ENCODE measurements around the gene ARPC5L. TPM values are rescaled to one million over a fixed set of nuclear protein-coding genes. Genes with fewer than 3 reads are reported as not detected.

The ARPC5L gene
- total and polyA plus RNA-seq, 2 of the 8 experiments (the other 6 are each of a cell fraction or from before 2014, with no cell fraction given): 34.1 to 50.6 TPM

- ChIA-PET CTCF (ENCODE audit: partially characterized antibody) (interaction anchor here (0.5 to 3.4 kb wide), 10 partner anchors 12 to 106 kb away, joined by 3 to 21 read pairs (median 4); partner anchors contain the start of gene WDR38), POLR2A (ENCODE audit: partially characterized antibody) (interaction anchor here (1.9 to 31.1 kb wide), 3 partner anchors 14 to 40 kb away, joined by 4 to 573 read pairs (median 9); partner anchors contain the start of genes ARPC5L, RPL35 and WDR38)
- Histone ChIP-seq H3K27me3 (replicated peaks in 1 of 4; ENCODE audit: control insufficient read depth in 3 of 4, extremely low read depth in 1 of 4, insufficient read depth in 3 of 4, low read length in 3 of 4) (no peaks in the 10 kb centered on the region), H2BK15ac (ENCODE audit: low read length) (no peak overlapping the region), H3K23ac (ENCODE audit: insufficient read length) (no peak overlapping the region), H2BK12ac (ENCODE audit: low read depth, low read length) (no peak overlapping the region), H3K4me2 (ENCODE audit: insufficient read depth in 1 of 2, low read depth in 2 of 2, low read length in 2 of 2) (no peak overlapping the region), H2AK5ac (ENCODE audit: low read depth, low read length) (no peak overlapping the region), H2BK120ac (replicated peaks; ENCODE audit: low read depth, low read length) (no peak overlapping the region), H3K23me2 (ENCODE audit: low read depth, low read length) (0 out of 2 replicates have a peak, but pooled peaks cover 4% of the 10 kb centered on the region), H2BK5ac (ENCODE audit: low read depth, low read length) (no peak overlapping the region), H4K8ac (ENCODE audit: extremely low read depth, insufficient read depth, low read length) (no peak overlapping the region), H4K5ac (ENCODE audit: insufficient read length, low read depth, low read length) (no peak overlapping the region), H3K79me1 (ENCODE audit: low read depth, low read length) (peaks cover 6% of the 10 kb centered on the region; the same call in 1 of the 2 replicates), H3K4ac (replicated peaks; ENCODE audit: insufficient read length, low read depth, low read length) (no peak overlapping the region), H4K20me1 (replicated peaks in 1 of 2; ENCODE audit: control insufficient read depth in 1 of 2, insufficient read depth in 2 of 2, low read length in 2 of 2) (peaks cover 5 to 21% of the 10 kb centered on the region in 2 experiments), H3K27ac (ENCODE audit: low read depth, low read length) (no peak overlapping the region), H3K9me3 (ENCODE audit: insufficient read depth in 2 of 2, low read depth in 1 of 2, low read length in 1 of 2) (peaks cover 0 to 3% of the 10 kb centered on the region in 2 experiments; a peak in 1 of 4 replicates), H3K36me3 (ENCODE audit: control insufficient read depth in 2 of 4, insufficient read depth in 4 of 4, low read length in 3 of 4) (peaks cover 12 to 54% (median 24%) of the 10 kb centered on the region in 4 experiments), H3K4me3 (ENCODE audit: extremely low read depth in 1 of 4, insufficient read depth in 2 of 4, low read depth in 3 of 4, low read length in 4 of 4) (no peak overlapping the region), H3K79me2 (ENCODE audit: control insufficient read depth in 1 of 2, insufficient read depth in 2 of 2, low read length in 2 of 2) (peaks cover 5 to 20% of the 10 kb centered on the region in 2 experiments), H2AFZ (ENCODE audit: low read length) (no peak overlapping the region), H3K9ac (replicated peaks in 1 of 4; ENCODE audit: extremely low read depth in 1 of 4, low read depth in 3 of 4, low read length in 3 of 4) (no peak overlapping the region), H3K14ac (ENCODE audit: insufficient read length) (no peak overlapping the region), H3K18ac (ENCODE audit: extremely low read depth, low read length) (no peak overlapping the region), H2BK20ac (ENCODE audit: low read length) (no peak overlapping the region), H3K56ac (replicated peaks; ENCODE audit: insufficient read length, low read depth, low read length) (no peak overlapping the region), H4K91ac (replicated peaks; ENCODE audit: insufficient read length, low read length) (no peak overlapping the region), H3K4me1 (replicated peaks in 1 of 4; ENCODE audit: control insufficient read depth in 3 of 4, insufficient read depth in 4 of 4, low read length in 3 of 4) (peaks cover 5 to 16% (median 10%) of the 10 kb centered on the region in 4 experiments)
- FAIRE-seq (no peak), DNase-seq (ENCODE audit: low read depth in 1 of 2, low spot score in 2 of 2) (no peak)
- 96 to 100% methylated on average over 4 to 14 of the region's 14 CpGs for WGBS, 2 experiments (ENCODE audit: extremely low coverage in 1 of 2, insufficient coverage in 1 of 2, insufficient read length in 1 of 2, insufficient replicate concordance in 2 of 2, low coverage in 1 of 2, low lambda C conversion rate in 2 of 2, missing lambda C conversion rate in 1 of 2)
- TF ChIP-seq POU5F1 (IDR thresholded peaks at IDR 0.05; ENCODE audit: low read depth, low read length): no peak
- TF ChIP-seq RBBP5 (IDR thresholded peaks at IDR 0.05; ENCODE audit: borderline replicate concordance, low read depth, low read length): no peak
- TF ChIP-seq RAD21 (IDR thresholded peaks at IDR 0.05 in 1 of 2, conservative IDR thresholded peaks at IDR 0.05 in 1 of 2; ENCODE audit: low read depth in 2 of 2, low read length in 2 of 2): no peak
- TF ChIP-seq CTBP2 (IDR thresholded peaks at IDR 0.05; ENCODE audit: borderline replicate concordance, insufficient read depth, insufficient read length, low read length): no peak
- TF ChIP-seq BRCA1 (IDR thresholded peaks at IDR 0.05; ENCODE audit: low read depth, low read length): no peak
- TF ChIP-seq SP1 (IDR thresholded peaks at IDR 0.05; ENCODE audit: low read depth, low read length): no peak
- no peak for TF ChIP-seq SIN3A (conservative IDR thresholded peaks at IDR 0.05 in 1 of 2, IDR thresholded peaks at IDR 0.05 in 1 of 2; ENCODE audit: low read depth in 1 of 2, low read length in 2 of 2)
- no peak for TF ChIP-seq SRF (IDR thresholded peaks at IDR 0.05; ENCODE audit: low read depth, low read length)
- no peak for TF ChIP-seq SP4 (IDR thresholded peaks at IDR 0.05; ENCODE audit: low read length)
- TF ChIP-seq SUZ12 (IDR thresholded peaks at IDR 0.05; ENCODE audit: low read length): no peak
- no peak for TF ChIP-seq HDAC6 (IDR thresholded peaks at IDR 0.05; ENCODE audit: low read depth, low read length)
- TF ChIP-seq TBP (IDR thresholded peaks at IDR 0.05; ENCODE audit: low read depth, low read length): no peak
Observed at GRCh38 chr9:124877021-124877782, 15.3 kb downstream of the ARPC5L start.

Measured in H1 (cell line).